Mesothelial cell of epicardium (in vitro differentiated cells): ENCODE results near the gene RNF223. TPM values are rescaled to one million over a fixed set of nuclear protein-coding genes. Genes with fewer than 3 reads are reported as not detected.

ENCODE experiments used
- DNase-seq, 2 experiments: peaks; one replicate each; pipeline ENCODE4 v3.0.0; 2021; ENCODE audit warnings: low spot score in 2 of 2; ENCODE audit not compliant: unreplicated experiment in 2 of 2
- H3K27ac Mint-ChIP-seq: 2 replicates; pipeline ENCODE4 v1.8.0; 2021; ENCODE audit warnings: mixed read lengths
- H3K27me3 Mint-ChIP-seq: 2 replicates; pipeline ENCODE4 v1.8.0; 2021; ENCODE audit warnings: low read depth, mixed read lengths
- H3K36me3 Mint-ChIP-seq: 2 replicates; pipeline ENCODE4 v1.8.0; 2021; ENCODE audit warnings: mixed read lengths
- H3K4me1 Mint-ChIP-seq: 2 replicates; pipeline ENCODE4 v1.8.0; 2021; ENCODE audit warnings: mixed read lengths
- H3K4me3 Mint-ChIP-seq: 2 replicates; pipeline ENCODE4 v1.8.0; 2021; ENCODE audit warnings: mild to moderate bottlenecking, moderate library complexity, mixed read lengths
- H3K9me3 Mint-ChIP-seq: 2 replicates; pipeline ENCODE4 v1.8.0; 2021; ENCODE audit warnings: mixed read lengths
- CTCF ChIP-seq: fragments of 200-600 bp; sonication (generic); IDR thresholded peaks from one replicate; pipeline ENCODE4 v1.5.0; 2021; ENCODE audit warnings: antibody characterized with exemption; ENCODE audit not compliant: unreplicated experiment
- total RNA-seq: library from RNA; stranded (reverse); gene quantifications from 3 replicates; pipeline ENCODE4 v1.2.1, GENCODE V29; 2021

RNF223 gene
- total RNA-seq, 1 donor from 2014 or later, result 0.27 TPM

GRCh38 chr1:1085911-1086841 lies 12.1 kb upstream of the RNF223 start:
- Mint-ChIP-seq H3K27ac (no peak overlapping the region), H3K9me3 (no peaks in the 10 kb centered on the region)
- peak in 1 of 2 experiments; percentile 17 for DNase-seq

GRCh38 chr1:1085171-1085841 lies 11.2 kb upstream of the RNF223 start:
- Mint-ChIP-seq H3K27me3 (no peaks in the 10 kb centered on the region), H3K4me1 (peaks cover under 1% of the 10 kb centered on the region), H3K36me3 (peaks cover 5% of the 10 kb centered on the region), H3K4me3 (no peak overlapping the region), H3K9me3 (no peaks in the 10 kb centered on the region), H3K27ac (no peak overlapping the region)
- no peak for DNase-seq
- TF ChIP-seq CTCF, result no peak

More at GRCh38 chr1:1085911-1086841, 12.1 kb upstream of the RNF223 start:
- TF ChIP-seq CTCF, result no peak
- Mint-ChIP-seq H3K4me1 (no peaks in the 10 kb centered on the region), H3K36me3 (peaks cover 5% of the 10 kb centered on the region), H3K27me3 (no peaks in the 10 kb centered on the region), H3K4me3 (no peak overlapping the region)

- H3K27ac Mint-ChIP-seq, result no peak overlapping the region
- peak in 1 of 2 experiments; percentile 14 for DNase-seq
- TF ChIP-seq CTCF, result no peak
- H3K36me3 Mint-ChIP-seq, result peaks cover 5% of the 10 kb centered on the region
- no peaks in the 10 kb centered on the region for H3K27me3 Mint-ChIP-seq
- H3K9me3 Mint-ChIP-seq, result no peaks in the 10 kb centered on the region
- no peak overlapping the region for H3K4me3 Mint-ChIP-seq
- peaks cover 4% of the 10 kb centered on the region for H3K4me1 Mint-ChIP-seq
Measured at GRCh38 chr1:1084372-1085170, 10.5 kb upstream of the RNF223 start.

- peak in 1 of 2 experiments; percentile 35 for DNase-seq
- Mint-ChIP-seq H3K4me1 (peaks cover 4% of the 10 kb centered on the region), H3K4me3 (no peak overlapping the region), H3K9me3 (no peaks in the 10 kb centered on the region), H3K27me3 (peaks cover 2% of the 10 kb centered on the region), H3K36me3 (peaks cover 5% of the 10 kb centered on the region), H3K27ac (peak overlapping the region; percentile 25)
- TF ChIP-seq CTCF, result no peak
Measured at GRCh38 chr1:1083416-1084371, 9.6 kb upstream of the RNF223 start.
